Posterior vena cava (tissue), 2 donors: Measurements from ENCODE around the gene DNAAF1. TPM values are rescaled to one million over a fixed set of nuclear protein-coding genes. Genes with fewer than 3 reads are reported as not detected.

Experiments
- DNase-seq: peaks from one replicate; pipeline ENCODE4 v3.0.0-alpha.2; 2020; ENCODE audit warnings: low spot score
- intact Hi-C, 2 donors: fragments of 100-400 bp; cut with DNase I; formaldehyde crosslinking; loops; one replicate each; pipeline versions ENCODE4 v1.14.1 to v1.14.2; 2022 to 2023
- total RNA-seq, 2 donors: library from RNA; stranded (reverse); fragmentation: NEBNext Ultra II Directional; extraction: Animal tissue kit (Norgen Biotek cat#: 25700); gene quantifications; one replicate each; pipeline ENCODE4 v1.2.1, GENCODE V29; 2021
- donor health status: DM: yes; HTN: yes; CAD: no.
- donor health status: DM: yes; HTN: yes; CAD: no.

Gene DNAAF1
- total RNA-seq, 2 donors from 2014 or later, result not detected

DNA sequence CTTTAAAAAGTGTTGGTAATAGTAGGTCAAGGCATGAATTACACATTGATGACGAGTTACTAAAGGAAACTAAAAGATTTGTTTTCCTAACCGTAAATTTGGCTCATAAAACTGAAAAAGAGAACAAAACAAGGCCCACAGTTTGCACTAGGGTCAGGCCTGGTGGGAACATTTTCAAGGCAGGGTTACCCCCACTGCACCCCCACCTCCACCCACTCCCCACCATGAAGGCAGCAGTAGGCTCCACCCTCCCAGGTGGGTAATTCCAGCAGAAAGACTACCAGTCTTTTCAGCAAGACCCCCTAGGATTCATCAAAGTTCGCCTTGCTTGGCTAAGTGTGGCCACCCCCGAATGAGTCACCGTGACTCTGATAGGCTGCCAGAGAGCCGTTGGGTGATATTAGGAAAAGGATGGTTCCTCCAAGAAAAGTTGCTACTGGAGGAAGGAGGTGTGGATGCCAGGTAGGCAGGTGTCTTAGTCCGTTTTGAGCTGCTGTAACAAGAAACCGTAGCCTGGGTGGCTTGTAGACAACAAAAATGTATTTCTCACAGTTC lies 8.6 kb downstream of the DNAAF1 start:
- intact Hi-C loops, result no loop called here
- DNase-seq, result no peak

GRCh38 chr16:84155226-84155625 lies 10.1 kb downstream of the DNAAF1 start:
- no peak for DNase-seq
- intact Hi-C loops, result no loop called here

DNA sequence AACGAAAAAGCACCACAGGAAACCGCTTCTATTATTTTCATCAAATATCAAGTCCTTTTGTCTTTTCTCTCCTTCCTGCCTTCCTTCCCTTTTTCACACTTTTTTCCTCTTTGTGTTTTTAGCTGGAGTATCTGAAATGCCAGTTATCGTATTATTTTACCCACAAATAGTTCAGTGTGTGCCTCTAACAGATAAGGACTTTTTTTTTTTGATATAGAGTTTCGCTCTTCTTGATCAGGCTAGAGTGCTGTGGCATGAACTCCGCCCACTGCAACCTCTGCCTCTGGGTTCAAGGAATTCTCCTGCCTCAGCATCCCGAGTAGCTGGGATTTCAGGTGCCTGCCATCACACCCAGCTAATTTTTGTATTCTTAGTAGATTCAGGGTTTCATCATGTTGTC lies 10.7 kb downstream of the DNAAF1 start:
- DNase-seq, result no peak

DNA sequence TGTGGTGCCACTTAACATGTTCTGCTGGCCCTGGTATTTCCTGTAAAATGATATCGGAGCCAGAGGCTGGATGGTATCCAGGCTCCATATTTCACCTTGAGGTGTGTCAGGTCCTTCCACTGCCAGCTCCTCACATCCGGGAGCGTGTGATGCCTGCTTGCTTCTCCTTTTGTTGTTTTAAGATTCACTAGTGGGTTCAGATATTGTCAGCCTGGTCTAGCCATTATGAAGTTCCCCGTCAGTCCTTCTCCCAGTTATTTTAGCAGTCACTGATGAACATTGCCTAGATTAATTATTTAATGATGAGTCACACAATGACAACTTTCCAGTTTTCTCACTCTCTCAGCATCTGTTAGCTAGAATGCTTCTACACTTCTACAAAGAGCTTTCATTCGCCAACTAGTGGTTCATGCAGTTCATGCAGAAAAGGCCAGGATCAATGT lies 11.3 kb downstream of the DNAAF1 start:
- intact Hi-C loops, result no loop called here
- no peak for DNase-seq

More for the DNA sequence above, 10.7 kb downstream of the DNAAF1 start:
- intact Hi-C loops, result no loop called here

DNA sequence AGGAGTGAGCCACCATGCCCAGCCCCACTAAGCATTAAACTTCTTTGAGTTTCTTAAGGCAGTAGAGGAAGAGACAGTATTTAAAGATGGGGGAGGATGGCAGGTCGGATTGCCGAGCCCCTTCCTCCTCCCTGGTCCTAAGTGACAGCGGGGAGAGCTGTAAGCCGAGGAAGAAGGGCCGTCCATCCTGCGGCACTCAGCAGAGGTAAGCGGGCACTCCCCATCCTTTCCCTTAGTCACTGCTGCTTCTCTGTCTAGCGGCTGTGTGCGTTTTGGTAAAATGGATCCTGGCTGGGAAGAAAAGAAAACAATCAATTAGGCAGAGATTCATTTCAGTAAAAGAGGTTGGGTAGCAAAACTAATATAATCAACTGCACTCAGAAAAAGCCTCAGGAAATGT lies 13.9 kb downstream of the DNAAF1 start:
- intact Hi-C loops, result no loop called here
- no peak for DNase-seq

GRCh38 chr16:84159800-84160199 lies 14.7 kb downstream of the DNAAF1 start:
- intact Hi-C loops, result no loop called here

DNA sequence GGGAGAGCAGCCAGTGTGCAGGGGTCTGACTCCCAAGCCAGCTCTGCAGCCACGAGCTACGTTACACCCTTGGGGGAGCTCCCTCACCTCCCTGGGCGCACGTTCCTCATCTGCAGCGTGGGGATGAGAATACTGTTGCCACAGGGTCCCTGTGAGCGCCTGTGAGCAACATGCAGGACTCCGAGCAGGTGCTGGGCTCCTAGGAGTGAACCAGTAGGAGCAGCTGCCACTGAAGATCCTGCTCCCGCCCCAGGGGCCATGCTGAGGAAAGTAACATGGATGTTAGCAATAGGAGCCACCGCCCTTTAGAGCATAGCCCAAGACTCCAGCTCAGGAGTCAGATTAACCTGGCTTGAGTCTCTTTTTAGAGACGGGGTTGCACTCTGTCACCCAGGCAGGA lies 15.9 kb downstream of the DNAAF1 start:
- intact Hi-C loops, result no loop called here
- DNase-seq, result peak; percentile 48

More at GRCh38 chr16:84159800-84160199, 14.7 kb downstream of the DNAAF1 start:
- DNase-seq, result no peak

DNA sequence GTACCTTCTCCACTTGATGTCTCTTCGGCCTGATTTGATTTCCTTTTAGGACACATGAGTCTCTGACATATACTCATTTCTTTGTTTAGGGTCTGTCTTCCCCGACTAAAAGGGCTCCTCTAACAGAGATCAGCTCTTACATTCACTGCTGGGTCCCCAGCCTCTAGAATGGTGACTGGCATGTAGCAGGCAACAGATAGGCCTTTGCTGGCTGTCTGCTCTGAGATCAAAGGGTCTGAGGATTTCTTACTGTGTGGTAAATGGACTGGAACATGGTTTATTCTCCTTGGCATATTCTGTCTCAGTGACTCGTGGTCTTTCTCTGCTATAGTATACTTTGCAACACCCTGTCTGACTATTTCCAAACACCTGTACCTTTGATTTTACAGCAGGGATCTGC lies 16.7 kb downstream of the DNAAF1 start:
- intact Hi-C loops, result no loop called here
- DNase-seq, result no peak

- peak; percentile 71 for DNase-seq
- intact Hi-C loops, result no loop called here
Observed at GRCh38 chr16:84165746-84166145, 20.6 kb downstream of the DNAAF1 start.

- intact Hi-C loops, result no loop called here
- peak; percentile 35 for DNase-seq
Observed at GRCh38 chr16:84166796-84167695, 21.9 kb downstream of the DNAAF1 start.

GRCh38 chr16:84169765-84170310 lies 24.7 kb downstream of the DNAAF1 start:
- no peak for DNase-seq
- intact Hi-C loops, result loop anchor here in 1 of 2 donors (10.0 kb wide), 1 partner anchor 85 kb away; no protein-coding TSS in a partner anchor

GRCh38 chr16:84174396-84174795 lies 29.3 kb downstream of the DNAAF1 start:
- no peak for DNase-seq
- intact Hi-C loops, result loop anchor here in 1 of 2 donors (10.0 kb wide), 1 partner anchor 90 kb away; no protein-coding TSS in a partner anchor

DNA sequence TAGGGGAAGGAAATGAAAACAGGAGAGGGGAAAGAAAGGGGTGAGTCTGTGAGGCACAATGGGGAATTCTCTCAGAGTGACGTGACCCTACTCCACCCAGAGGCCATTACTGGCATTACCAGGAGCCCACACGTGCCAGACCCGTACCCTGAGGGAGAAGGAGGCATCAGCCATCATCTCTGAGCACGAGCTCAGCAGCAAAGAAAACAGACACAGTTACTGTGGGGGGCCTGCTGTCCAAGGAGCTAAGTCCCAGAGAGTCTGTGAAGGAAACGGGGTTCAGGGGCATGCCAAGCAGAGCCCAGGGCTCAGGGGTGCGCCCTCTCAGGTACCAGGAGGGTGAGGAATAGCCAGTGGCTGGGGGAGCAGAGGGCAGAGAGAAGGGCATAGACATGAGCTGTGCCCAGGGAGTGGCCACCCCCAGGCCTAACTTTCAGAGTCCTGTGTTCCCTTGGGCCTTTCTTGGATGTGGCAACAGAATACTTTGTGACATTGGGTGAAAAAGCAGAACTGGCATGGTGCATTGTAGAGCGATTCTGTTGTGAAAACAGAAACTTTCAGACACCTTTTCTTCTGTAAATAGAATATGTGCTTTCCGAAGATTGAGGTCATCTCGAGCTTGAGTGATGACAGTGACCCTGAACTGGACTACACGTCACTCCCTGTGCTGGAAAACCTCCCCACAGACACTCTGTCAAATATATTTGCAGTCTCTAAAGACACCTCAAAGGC lies 30.4 kb downstream of the DNAAF1 start:
- intact Hi-C loops, result loop anchor here in 1 of 2 donors (10.0 kb wide), 1 partner anchor 91 kb away; no protein-coding TSS in a partner anchor
- no peak for DNase-seq

GRCh38 chr16:84176192-84177053 lies 31.3 kb downstream of the DNAAF1 start:
- peak; percentile 75 for DNase-seq
- intact Hi-C loops, result loop anchor here in 1 of 2 donors (10.0 kb wide), 1 partner anchor 92 kb away; no protein-coding TSS in a partner anchor

DNA sequence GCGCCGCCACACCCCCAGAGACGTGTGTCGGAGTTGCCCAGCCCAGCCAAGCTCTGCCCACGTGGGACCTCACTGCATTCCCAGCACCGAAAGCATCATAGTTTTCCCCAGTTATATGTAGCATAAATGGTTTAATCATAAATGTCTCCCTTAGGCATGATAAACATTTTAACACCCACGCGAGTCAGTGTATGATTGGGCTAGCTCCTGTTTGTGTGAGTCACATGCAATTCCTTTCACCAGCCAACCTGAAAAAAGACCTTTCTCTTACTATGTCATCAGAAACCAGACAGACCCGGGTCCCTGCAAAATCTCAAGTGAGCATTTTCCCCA lies 32.6 kb downstream of the DNAAF1 start:
- DNase-seq, result no peak
- intact Hi-C loops, result loop anchor here in 1 of 2 donors (10.0 kb wide), 1 partner anchor 93 kb away; no protein-coding TSS in a partner anchor

GRCh38 chr16:84178146-84178765 lies 33.1 kb downstream of the DNAAF1 start:
- no peak for DNase-seq
- intact Hi-C loops, result loop anchor here in 1 of 2 donors (10.0 kb wide), 1 partner anchor 93 kb away; no protein-coding TSS in a partner anchor

DNA sequence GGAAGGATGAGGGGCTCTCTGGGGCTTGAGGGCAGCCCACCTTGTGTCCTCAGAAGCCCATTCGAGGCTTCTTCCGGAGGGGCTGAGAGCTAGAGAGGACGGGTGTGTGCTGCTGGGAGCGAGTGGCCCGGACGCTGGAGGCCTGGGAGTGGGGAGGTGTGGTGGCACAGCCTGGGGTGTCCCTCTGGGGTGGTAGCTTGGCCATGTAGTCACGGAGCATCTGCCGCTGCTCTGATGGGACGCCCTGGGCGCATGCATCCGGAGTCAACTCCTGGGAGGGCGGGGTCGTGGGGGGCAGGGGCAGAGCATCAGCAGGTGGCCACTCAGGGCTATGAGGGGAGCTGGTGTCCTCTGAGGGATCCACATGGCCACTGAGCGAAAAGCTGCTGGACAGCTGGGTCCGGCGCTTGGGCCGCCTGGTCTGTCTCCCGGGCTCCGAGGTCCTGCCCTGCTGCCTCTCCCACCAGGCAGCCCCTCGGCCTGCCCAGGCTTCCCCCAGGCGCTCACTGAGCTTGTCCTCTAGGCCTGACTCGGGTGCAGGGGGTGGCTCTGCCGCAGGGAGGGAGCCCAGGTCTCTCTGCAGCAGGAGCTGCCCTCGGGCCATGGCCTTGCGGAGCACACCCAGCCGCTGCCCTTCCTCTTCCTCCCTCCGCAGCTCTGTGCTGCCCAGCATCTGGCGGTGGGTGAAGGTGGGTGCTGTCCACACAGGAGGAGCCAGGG lies 33.9 kb downstream of the DNAAF1 start:
- DNase-seq, result no peak
- intact Hi-C loops, result loop anchor here in 1 of 2 donors (10.0 kb wide), 1 partner anchor 94 kb away; no protein-coding TSS in a partner anchor
